Calu3 (cell line): ENCODE results near the gene BBS7. TPM values are rescaled to one million over a fixed set of nuclear protein-coding genes. Genes with fewer than 3 reads are reported as not detected.

Experiments used
- BruUV-seq: library from RNA; stranded (reverse); fragments of 400-500 nt; replicated peaks from 2 replicates; lab custom pipeline; 2021; lab: Mats Ljungman, UMichigan
- CTCF ChIA-PET: fragments of 300-600 bp; sonication (Branson Sonifier 250); formaldehyde crosslinking; loops from one replicate; lab custom pipeline; 2022; ENCODE audit warnings: antibody characterized with exemption; lab: Charles Lee
- DNase-seq: peaks from one replicate; pipeline ENCODE4 v3.0.0; 2022
- H3K27ac Mint-ChIP-seq: one replicate; pipeline ENCODE4 v1.8.0; 2022; ENCODE audit warnings: mixed read lengths; ENCODE audit not compliant: unreplicated experiment
- H3K27me3 Mint-ChIP-seq: one replicate; pipeline ENCODE4 v1.8.0; 2022; ENCODE audit warnings: mixed read lengths; ENCODE audit not compliant: unreplicated experiment
- H3K36me3 Mint-ChIP-seq: one replicate; pipeline ENCODE4 v1.8.0; 2022; ENCODE audit warnings: mild to moderate bottlenecking, moderate library complexity, mixed read lengths; ENCODE audit not compliant: insufficient read depth, unreplicated experiment
- H3K4me1 Mint-ChIP-seq: one replicate; pipeline ENCODE4 v1.8.0; 2022; ENCODE audit warnings: mild to moderate bottlenecking, low read depth, mixed read lengths; ENCODE audit not compliant: unreplicated experiment
- H3K4me3 Mint-ChIP-seq: one replicate; pipeline ENCODE4 v1.8.0; 2022; ENCODE audit warnings: mild to moderate bottlenecking, low read depth, moderate library complexity, mixed read lengths; ENCODE audit not compliant: unreplicated experiment
- H3K9me3 Mint-ChIP-seq: one replicate; pipeline ENCODE4 v1.8.0; 2022; ENCODE audit warnings: low read depth, mixed read lengths; ENCODE audit not compliant: unreplicated experiment
- CTCF ChIP-seq: fragments of 200-600 bp; IDR thresholded peaks from one replicate; pipeline ENCODE4 v1.8.0; 2022; ENCODE audit warnings: antibody characterized with exemption; ENCODE audit not compliant: unreplicated experiment
- intact Hi-C: fragments of 100-400 bp; cut with micrococcal nuclease; formaldehyde crosslinking; loops from one replicate; pipeline ENCODE4 v1.10.0; 2022; ENCODE audit not compliant: unreplicated experiment
- total RNA-seq: library from RNA; stranded (reverse); gene quantifications from 2 replicates; pipeline ENCODE4 v1.2.3, GENCODE V29; 2022

Gene BBS7
- total RNA-seq, 1 experiment from 2014 or later = 11.7 TPM

- BruUV-seq = no TSS peak
- Mint-ChIP-seq H3K4me3 (no peak overlapping the region), H3K9me3 (no peaks in the 10 kb centered on the region), H3K4me1 (peaks cover 16% of the 10 kb centered on the region), H3K36me3 (no peaks in the 10 kb centered on the region), H3K27ac (no peak overlapping the region), H3K27me3 (no peaks in the 10 kb centered on the region)
- CTCF ChIA-PET = no interaction called here
- no peak for TF ChIP-seq CTCF
- intact Hi-C loops = no loop called here
- no peak for DNase-seq
These were observed 87.1 kb downstream of the BBS7 start for GRCh38 chr4:121783210-121783609.

- Mint-ChIP-seq H3K27me3 (no peaks in the 10 kb centered on the region), H3K27ac (no peak overlapping the region), H3K4me3 (no peak overlapping the region), H3K36me3 (no peaks in the 10 kb centered on the region), H3K4me1 (no peaks in the 10 kb centered on the region), H3K9me3 (no peaks in the 10 kb centered on the region)
- CTCF ChIA-PET = no interaction called here
- TF ChIP-seq CTCF = no peak
- no peak for DNase-seq
- intact Hi-C loops = no loop called here
- no TSS peak for BruUV-seq
These were observed 91.2 kb downstream of the BBS7 start for GRCh38 chr4:121778991-121779628.

- no peak for DNase-seq
- intact Hi-C loops = no loop called here
- Mint-ChIP-seq H3K27me3 (no peaks in the 10 kb centered on the region), H3K4me1 (no peaks in the 10 kb centered on the region), H3K36me3 (no peaks in the 10 kb centered on the region), H3K27ac (no peak overlapping the region), H3K4me3 (no peak overlapping the region), H3K9me3 (no peaks in the 10 kb centered on the region)
- CTCF ChIA-PET = no interaction called here
- TF ChIP-seq CTCF = no peak
- no TSS peak for BruUV-seq
These were observed 92.6 kb downstream of the BBS7 start for GRCh38 chr4:121777625-121778024.

GRCh38 chr4:121776610-121777401 lies 93.5 kb downstream of the BBS7 start:
- no peak for DNase-seq
- TF ChIP-seq CTCF = no peak
- Mint-ChIP-seq H3K9me3 (no peaks in the 10 kb centered on the region), H3K27ac (no peak overlapping the region), H3K4me1 (no peaks in the 10 kb centered on the region), H3K36me3 (no peaks in the 10 kb centered on the region), H3K27me3 (no peaks in the 10 kb centered on the region), H3K4me3 (no peak overlapping the region)
- no TSS peak for BruUV-seq
- intact Hi-C loops = no loop called here
- CTCF ChIA-PET = no interaction called here

Other genes starting within 250 kb of the BBS7 start
- 246 and 273 TPM in 2 replicates for gene ANXA5, start 173.5 kb downstream of the BBS7 start, total RNA-seq
- not detected in 2 replicates for gene SMIM43, start 105.3 kb downstream of the BBS7 start, total RNA-seq
- gene EXOSC9, start 69.2 kb downstream of the BBS7 start, total RNA-seq = 18.8 and 22.3 TPM in 2 replicates
- 26.9 and 32.6 TPM in 2 replicates for gene CCNA2, start 46.6 kb downstream of the BBS7 start, total RNA-seq
- gene TRPC3, start 81.6 kb upstream of the BBS7 start, total RNA-seq = not detected in 2 replicates